Thyroid gland (tissue), 4 donors: Measurements from ENCODE around the gene WNK2.

Source experiments
- POLR2A ChIP-seq, 2 donors: fragments of 450-650 bp; IDR thresholded peaks; one replicate each; pipeline ENCODE4 v1.6.1; 2017; ENCODE audit warnings: antibody characterized with exemption in 2 of 2, mild to moderate bottlenecking in 2 of 2, moderate library complexity in 1 of 2
- TF ChIP-seq, protein P1 (sequence below), 6 experiments: fragments of 200-600 bp in 3 of 6; fragments of 450-650 bp in 3 of 6; sonication (generic) in 3 of 6; IDR thresholded peaks; one replicate each; pipeline ENCODE4 v1.5.1; 2016 to 2019; ENCODE audit warnings: antibody characterized with exemption in 6 of 6, mild to moderate bottlenecking in 2 of 6, inconsistent platforms in 1 of 6, moderate library complexity in 1 of 6

DNA sequence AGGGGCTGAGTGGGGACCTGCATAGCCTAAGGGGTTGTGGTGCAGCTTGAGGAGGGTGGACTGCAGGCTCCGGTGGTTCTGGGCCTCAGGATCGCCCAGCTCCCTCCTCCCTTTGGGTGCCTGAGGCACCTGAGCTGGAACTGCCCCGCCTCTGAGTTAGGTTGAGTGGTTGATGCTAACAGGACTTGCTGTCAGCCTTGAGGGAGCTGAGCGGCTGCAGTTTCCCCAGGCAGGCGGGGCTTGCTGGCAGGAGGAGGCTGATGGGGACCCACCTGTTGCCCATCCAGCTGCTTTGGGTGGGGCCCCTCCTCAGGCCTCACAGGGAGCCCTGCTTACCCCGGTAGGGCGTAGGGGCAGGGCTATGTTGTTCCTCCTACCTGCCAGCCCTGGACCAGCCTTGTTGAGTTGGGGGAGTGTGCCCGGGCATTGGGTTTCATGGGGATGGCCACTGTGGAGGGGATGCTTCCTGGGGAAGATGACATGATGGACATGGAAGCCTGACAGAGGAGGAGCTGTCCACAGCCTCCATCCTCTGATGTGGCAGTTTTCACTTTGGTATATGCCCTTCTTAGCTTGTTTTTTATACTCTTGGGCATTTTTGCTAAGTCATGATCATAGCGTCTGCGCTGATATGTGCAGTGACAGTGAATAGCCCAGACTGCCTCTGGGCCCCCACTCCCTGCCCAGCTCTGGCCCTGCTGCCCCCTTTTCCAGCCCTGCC, 14.3 kb downstream of the WNK2 start:
- TF ChIP-seq, protein P1, sequence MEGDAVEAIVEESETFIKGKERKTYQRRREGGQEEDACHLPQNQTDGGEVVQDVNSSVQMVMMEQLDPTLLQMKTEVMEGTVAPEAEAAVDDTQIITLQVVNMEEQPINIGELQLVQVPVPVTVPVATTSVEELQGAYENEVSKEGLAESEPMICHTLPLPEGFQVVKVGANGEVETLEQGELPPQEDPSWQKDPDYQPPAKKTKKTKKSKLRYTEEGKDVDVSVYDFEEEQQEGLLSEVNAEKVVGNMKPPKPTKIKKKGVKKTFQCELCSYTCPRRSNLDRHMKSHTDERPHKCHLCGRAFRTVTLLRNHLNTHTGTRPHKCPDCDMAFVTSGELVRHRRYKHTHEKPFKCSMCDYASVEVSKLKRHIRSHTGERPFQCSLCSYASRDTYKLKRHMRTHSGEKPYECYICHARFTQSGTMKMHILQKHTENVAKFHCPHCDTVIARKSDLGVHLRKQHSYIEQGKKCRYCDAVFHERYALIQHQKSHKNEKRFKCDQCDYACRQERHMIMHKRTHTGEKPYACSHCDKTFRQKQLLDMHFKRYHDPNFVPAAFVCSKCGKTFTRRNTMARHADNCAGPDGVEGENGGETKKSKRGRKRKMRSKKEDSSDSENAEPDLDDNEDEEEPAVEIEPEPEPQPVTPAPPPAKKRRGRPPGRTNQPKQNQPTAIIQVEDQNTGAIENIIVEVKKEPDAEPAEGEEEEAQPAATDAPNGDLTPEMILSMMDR (IDR thresholded peaks at IDR 0.05), result no peak
- no peak for TF ChIP-seq POLR2A (IDR thresholded peaks at IDR 0.05)
